Activated B cell treated with CpG ODN at 0.5 μM for 24 hours (primary cell): Measurements from ENCODE around the gene DENND4A. TPM values are rescaled to one million over a fixed set of nuclear protein-coding genes. Genes with fewer than 3 reads are reported as not detected.

Source experiments
- ATAC-seq: fragments of 200-7000 bp; cut with Tn5 transposase; one replicate; pipeline ENCODE4 v1.10.0; 2021; ENCODE audit warnings: low read depth, mild to moderate bottlenecking, moderate library complexity
- CTCF ChIA-PET: fragments of 350-600 bp; sonication (Branson Sonifier 250); formaldehyde crosslinking; loops from one replicate; lab custom pipeline; 2021; ENCODE audit warnings: antibody characterized with exemption; lab: Charles Lee
- POLR2A ChIA-PET: fragments of 350-600 bp; sonication (Branson Sonifier 250); formaldehyde crosslinking; loops from one replicate; lab custom pipeline; 2021; ENCODE audit warnings: antibody characterized with exemption; lab: Charles Lee
- DNase-seq: peaks from one replicate; pipeline ENCODE4 v3.0.0; 2022
- H3K27ac Mint-ChIP-seq: one replicate; pipeline ENCODE4 v1.8.0; 2020; ENCODE audit warnings: mixed read lengths
- H3K27me3 Mint-ChIP-seq: one replicate; pipeline ENCODE4 v1.8.0; 2021; ENCODE audit warnings: mixed read lengths
- H3K36me3 Mint-ChIP-seq: one replicate; pipeline ENCODE4 v1.8.0; 2021; ENCODE audit warnings: low read depth, mixed read lengths
- H3K4me1 Mint-ChIP-seq: one replicate; pipeline ENCODE4 v1.8.0; 2021; ENCODE audit warnings: mixed read lengths
- H3K4me3 Mint-ChIP-seq: one replicate; pipeline ENCODE4 v1.8.0; 2020; ENCODE audit warnings: mild to moderate bottlenecking, mixed read lengths
- H3K9me3 Mint-ChIP-seq: one replicate; pipeline ENCODE4 v1.8.0; 2020; ENCODE audit warnings: mixed read lengths
- CTCF ChIP-seq: fragments of 200-600 bp; IDR thresholded peaks from one replicate; pipeline ENCODE4 v1.8.0; 2022; ENCODE audit warnings: antibody characterized with exemption, mild to moderate bottlenecking
- intact Hi-C: fragments of 100-400 bp; cut with micrococcal nuclease; formaldehyde crosslinking; loops from one replicate; pipeline ENCODE4 v1.15.1; 2024
- total RNA-seq: library from RNA; stranded (reverse); gene quantifications from 2 replicates; pipeline ENCODE4 v1.2.3, GENCODE V29; 2022

The DENND4A gene
- total RNA-seq, 1 donor from 2014 or later: 166 TPM

- peaks cover 16% of the 10 kb centered on the region for H3K4me1 Mint-ChIP-seq
- POLR2A ChIA-PET: no interaction called here
- no peaks in the 10 kb centered on the region for H3K27me3 Mint-ChIP-seq
- ATAC-seq: no peak
- DNase-seq: no peak
- intact Hi-C loops: no loop called here
- no peak for TF ChIP-seq CTCF
- no peak overlapping the region for H3K27ac Mint-ChIP-seq
- H3K9me3 Mint-ChIP-seq: no peaks in the 10 kb centered on the region
- CTCF ChIA-PET: no interaction called here
- H3K36me3 Mint-ChIP-seq: peaks cover 30% of the 10 kb centered on the region
- H3K4me3 Mint-ChIP-seq: no peak overlapping the region
Measured at GRCh38 chr15:65626856-65627255, 165.2 kb downstream of the DENND4A start.

GRCh38 chr15:65623103-65623502 lies 169.0 kb downstream of the DENND4A start:
- CTCF ChIA-PET: no interaction called here
- no peaks in the 10 kb centered on the region for H3K9me3 Mint-ChIP-seq
- no peaks in the 10 kb centered on the region for H3K27me3 Mint-ChIP-seq
- DNase-seq: no peak
- H3K27ac Mint-ChIP-seq: no peak overlapping the region
- H3K36me3 Mint-ChIP-seq: peaks cover 29% of the 10 kb centered on the region
- no peak for ATAC-seq
- no peak overlapping the region for H3K4me3 Mint-ChIP-seq
- POLR2A ChIA-PET: no interaction called here
- intact Hi-C loops: no loop called here
- H3K4me1 Mint-ChIP-seq: no peaks in the 10 kb centered on the region
- no peak for TF ChIP-seq CTCF

GRCh38 chr15:65621638-65622037 lies 170.5 kb downstream of the DENND4A start, which contains the start of gene SLC24A1:
TSS of gene SLC24A1 (plus strand) at chr15:65621938. CDS start at chr15:65624081, 2,143 bp downstream.
- H3K27me3 Mint-ChIP-seq: no peaks in the 10 kb centered on the region
- H3K9me3 Mint-ChIP-seq: no peaks in the 10 kb centered on the region
- CTCF ChIA-PET: interaction anchor here (1.7 kb wide), 1 partner anchor 16 kb away, joined by 7 read pairs; no protein-coding TSS in a partner anchor
- DNase-seq (no peak), ATAC-seq (no peak)
- POLR2A ChIA-PET: interaction anchor here (0.6 to 1.3 kb wide), 2 partner anchors 10 to 17 kb away, joined by 5 to 6 read pairs; partner anchors contain the start of gene INTS14
- H3K27ac Mint-ChIP-seq: no peak within 1 kb of the TSS
- peaks cover 25% of the 10 kb centered on the region for H3K36me3 Mint-ChIP-seq
- intact Hi-C loops: no loop called here
- no peak for TF ChIP-seq CTCF
- no peaks in the 10 kb centered on the region for H3K4me1 Mint-ChIP-seq
- no peak within 1 kb of the TSS for H3K4me3 Mint-ChIP-seq

- intact Hi-C loops: no loop called here
- no peaks in the 10 kb centered on the region for H3K4me1 Mint-ChIP-seq
- ATAC-seq (no peak), DNase-seq (no peak)
- no peak overlapping the region for H3K4me3 Mint-ChIP-seq
- POLR2A ChIA-PET: no interaction called here
- H3K27ac Mint-ChIP-seq: no peak overlapping the region
- TF ChIP-seq CTCF: no peak
- CTCF ChIA-PET: interaction anchor here (1.7 kb wide), 1 partner anchor 17 kb away, joined by 7 read pairs; no protein-coding TSS in a partner anchor
- no peaks in the 10 kb centered on the region for H3K27me3 Mint-ChIP-seq
- H3K36me3 Mint-ChIP-seq: peaks cover 20% of the 10 kb centered on the region
- H3K9me3 Mint-ChIP-seq: no peaks in the 10 kb centered on the region
Measured at GRCh38 chr15:65620833-65621232, 171.3 kb downstream of the DENND4A start.

GRCh38 chr15:65619626-65620290 lies 172.3 kb downstream of the DENND4A start:
- Mint-ChIP-seq H3K4me1 (no peaks in the 10 kb centered on the region), H3K4me3 (no peak overlapping the region), H3K27ac (no peak overlapping the region), H3K36me3 (peaks cover 11% of the 10 kb centered on the region), H3K27me3 (no peaks in the 10 kb centered on the region), H3K9me3 (no peaks in the 10 kb centered on the region)
- ATAC-seq (no peak), DNase-seq (no peak)
- intact Hi-C loops: no loop called here
- no peak for TF ChIP-seq CTCF
- ChIA-PET POLR2A (no interaction called here), CTCF (no interaction called here)
